ENCODE results near the gene PIEZO2.
A peak's percentile ranks its signal among the peaks of the same experiment; 100 is the strongest.

The PIEZO2 gene

GRCh38 chr18:10856132-10856531 is 293.2 kb downstream of the PIEZO2 start:
- FAIRE-seq: no peak
- TF ChIP-seq CTCF (IDR thresholded peaks at IDR 0.05; ENCODE audit: insufficient read depth, missing control alignments): no peak
- no peak for DNase-seq (ENCODE audit: insufficient read length, low spot score)

DNA sequence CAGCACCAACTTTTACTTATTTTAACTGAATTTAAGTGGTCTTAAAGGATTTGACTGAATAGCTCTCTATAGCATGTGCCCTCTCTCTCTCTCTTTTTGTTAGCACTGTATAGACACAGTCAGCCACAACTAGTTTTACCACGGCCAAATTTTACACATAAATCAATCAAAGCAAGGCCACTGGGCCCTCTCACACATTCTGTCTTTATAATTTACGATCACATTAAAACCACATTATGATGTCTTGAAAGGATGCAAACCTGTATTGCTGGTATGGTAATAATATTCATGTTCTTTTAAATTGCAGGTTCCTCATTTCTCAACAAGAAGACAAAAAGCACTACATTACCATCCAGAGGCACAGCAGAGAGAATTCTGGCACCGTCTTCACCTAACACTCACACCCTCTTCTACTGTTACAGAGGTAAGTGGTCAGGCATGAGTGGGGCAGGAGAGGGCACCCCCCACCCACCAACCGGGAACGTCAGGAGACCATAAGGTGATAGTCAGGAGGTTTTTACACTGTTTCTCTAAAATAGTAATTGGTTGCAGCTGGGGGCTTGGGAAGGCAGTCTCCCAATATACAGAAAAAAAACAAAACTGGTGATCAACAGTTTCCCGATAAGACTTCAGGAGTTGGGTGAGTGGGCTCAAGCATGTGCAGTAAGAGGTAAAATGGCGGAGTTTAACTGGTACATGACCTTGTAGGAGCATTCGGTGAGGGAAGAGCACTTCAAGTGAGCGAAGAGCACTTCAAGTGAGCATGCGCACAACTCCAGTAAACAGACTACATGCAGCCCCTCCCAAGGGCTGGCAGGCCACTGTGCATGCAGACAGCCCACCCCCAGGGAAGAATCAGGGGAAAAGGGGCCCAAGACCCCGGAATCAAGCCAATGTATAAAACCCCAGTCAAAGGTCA is 296.7 kb downstream of the PIEZO2 start:
- FAIRE-seq: no peak
- no peak for TF ChIP-seq CTCF (IDR thresholded peaks at IDR 0.05; ENCODE audit: insufficient read depth, missing control alignments)
- DNase-seq (ENCODE audit: insufficient read length, low spot score): no peak

DNA sequence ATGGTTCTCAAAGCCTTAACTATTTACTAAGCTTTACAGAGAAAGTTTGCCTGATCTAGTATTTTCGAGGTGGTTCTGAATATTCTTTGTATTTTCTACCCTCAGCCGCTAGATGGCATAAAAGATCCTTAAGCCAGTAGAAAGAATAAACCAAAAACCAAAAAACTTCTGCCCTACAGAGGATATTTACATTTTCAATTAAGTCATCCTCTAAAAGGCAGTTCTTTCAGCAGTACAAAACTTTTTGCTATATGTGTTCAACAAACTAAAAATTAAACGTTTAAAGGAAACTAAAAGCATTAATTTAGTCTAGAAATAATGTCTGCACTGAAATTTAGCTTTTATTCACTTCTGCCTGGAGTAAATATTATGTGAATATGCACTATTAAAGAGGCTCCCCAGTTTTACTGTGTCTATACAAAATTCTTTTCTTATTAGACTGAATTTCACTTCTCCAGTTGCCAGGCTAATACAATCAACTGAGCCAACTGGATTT is 297.5 kb downstream of the PIEZO2 start:
- no peak for DNase-seq (ENCODE audit: insufficient read length, low spot score)
- peak; percentile 73 for TF ChIP-seq CTCF (IDR thresholded peaks at IDR 0.05; ENCODE audit: insufficient read depth, missing control alignments)
- no peak for FAIRE-seq

DNA sequence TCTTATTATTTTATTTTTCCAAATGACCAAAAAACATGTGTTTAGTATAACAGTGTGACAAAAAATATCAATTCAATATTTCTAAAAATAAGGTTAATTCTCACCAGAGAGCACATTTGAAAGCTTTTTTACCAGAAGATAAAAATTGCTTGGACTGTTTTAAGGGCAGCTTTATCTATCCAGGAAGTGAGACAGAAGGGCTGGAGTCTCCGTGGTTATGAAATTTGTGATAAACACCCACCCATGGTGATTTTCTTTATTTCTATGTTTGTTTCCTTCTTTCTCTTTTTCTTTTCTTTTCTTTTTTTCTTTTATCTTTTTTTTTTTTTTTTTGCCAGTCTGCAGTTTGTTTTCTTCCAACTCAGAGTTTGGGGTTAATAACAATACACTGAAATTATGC is 298.5 kb downstream of the PIEZO2 start:
- FAIRE-seq (no peak), DNase-seq (ENCODE audit: insufficient read length, low spot score) (no peak)
- TF ChIP-seq CTCF (IDR thresholded peaks at IDR 0.05; ENCODE audit: insufficient read depth, missing control alignments): no peak

GRCh38 chr18:10850216-10850615 is 299.2 kb downstream of the PIEZO2 start:
- TF ChIP-seq CTCF (IDR thresholded peaks at IDR 0.05; ENCODE audit: insufficient read depth, missing control alignments): no peak
- FAIRE-seq (no peak), DNase-seq (ENCODE audit: insufficient read length, low spot score) (no peak)

DNA sequence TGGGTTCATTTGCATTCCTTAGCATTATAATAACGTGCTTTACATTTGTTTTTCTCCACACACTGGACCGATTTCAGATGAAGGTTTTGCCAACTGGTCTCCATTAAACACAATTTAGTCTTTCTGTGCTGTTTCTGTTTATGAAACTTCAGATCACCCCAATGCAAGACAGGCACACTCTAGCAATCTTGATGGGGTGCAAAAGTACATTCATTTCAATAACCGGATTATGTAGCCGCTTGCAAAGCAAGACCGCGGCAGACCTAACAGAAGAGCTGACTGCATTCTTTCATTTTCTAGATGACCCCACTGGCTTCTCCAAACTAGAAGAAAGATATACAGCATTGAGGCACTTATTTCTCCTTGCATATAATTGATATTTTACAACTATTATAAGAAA is 301.5 kb downstream of the PIEZO2 start:
- DNase-seq (ENCODE audit: insufficient read length, low spot score) (no peak), FAIRE-seq (no peak)
- TF ChIP-seq CTCF (IDR thresholded peaks at IDR 0.05; ENCODE audit: insufficient read depth, missing control alignments): no peak

GRCh38 chr18:10847408-10847790 is 302.0 kb downstream of the PIEZO2 start:
- DNase-seq (ENCODE audit: insufficient read length, low spot score): no peak
- TF ChIP-seq CTCF (IDR thresholded peaks at IDR 0.05; ENCODE audit: insufficient read depth, missing control alignments): no peak
- FAIRE-seq: no peak

All from D721Med (cell line).